ENCODE data around the gene ST6GAL1.

GRCh38 chr3:187044206-187044605 lies 113.9 kb downstream of the ST6GAL1 start:
- TF ChIP-seq, protein P1, sequence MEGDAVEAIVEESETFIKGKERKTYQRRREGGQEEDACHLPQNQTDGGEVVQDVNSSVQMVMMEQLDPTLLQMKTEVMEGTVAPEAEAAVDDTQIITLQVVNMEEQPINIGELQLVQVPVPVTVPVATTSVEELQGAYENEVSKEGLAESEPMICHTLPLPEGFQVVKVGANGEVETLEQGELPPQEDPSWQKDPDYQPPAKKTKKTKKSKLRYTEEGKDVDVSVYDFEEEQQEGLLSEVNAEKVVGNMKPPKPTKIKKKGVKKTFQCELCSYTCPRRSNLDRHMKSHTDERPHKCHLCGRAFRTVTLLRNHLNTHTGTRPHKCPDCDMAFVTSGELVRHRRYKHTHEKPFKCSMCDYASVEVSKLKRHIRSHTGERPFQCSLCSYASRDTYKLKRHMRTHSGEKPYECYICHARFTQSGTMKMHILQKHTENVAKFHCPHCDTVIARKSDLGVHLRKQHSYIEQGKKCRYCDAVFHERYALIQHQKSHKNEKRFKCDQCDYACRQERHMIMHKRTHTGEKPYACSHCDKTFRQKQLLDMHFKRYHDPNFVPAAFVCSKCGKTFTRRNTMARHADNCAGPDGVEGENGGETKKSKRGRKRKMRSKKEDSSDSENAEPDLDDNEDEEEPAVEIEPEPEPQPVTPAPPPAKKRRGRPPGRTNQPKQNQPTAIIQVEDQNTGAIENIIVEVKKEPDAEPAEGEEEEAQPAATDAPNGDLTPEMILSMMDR (IDR thresholded peaks at IDR 0.05), result no peak
- no peak for TF ChIP-seq POLR2AphosphoS5 (IDR thresholded peaks at IDR 0.05; ENCODE audit: low read depth, low read length)
- no peak for TF ChIP-seq SIN3A (IDR thresholded peaks at IDR 0.05; ENCODE audit: borderline replicate concordance, insufficient read depth, low read depth, low read length)
- no peak for TF ChIP-seq TCF7L2 (IDR thresholded peaks at IDR 0.05; ENCODE audit: low read depth, low read length)
